Calu3 (cell line): ENCODE data around the gene APEH. TPM values are rescaled to one million over a fixed set of nuclear protein-coding genes. Genes with fewer than 3 reads are reported as not detected.

Experiments used
- BruUV-seq: library from RNA; stranded (reverse); fragments of 400-500 nt; replicated peaks from 2 replicates; lab custom pipeline; 2021; lab: Mats Ljungman, UMichigan
- CTCF ChIA-PET: fragments of 300-600 bp; sonication (Branson Sonifier 250); formaldehyde crosslinking; loops from one replicate; lab custom pipeline; 2022; ENCODE audit warnings: antibody characterized with exemption; lab: Charles Lee
- DNase-seq: peaks from one replicate; pipeline ENCODE4 v3.0.0; 2022
- H3K27ac Mint-ChIP-seq: one replicate; pipeline ENCODE4 v1.8.0; 2022; ENCODE audit warnings: mixed read lengths; ENCODE audit not compliant: unreplicated experiment
- H3K27me3 Mint-ChIP-seq: one replicate; pipeline ENCODE4 v1.8.0; 2022; ENCODE audit warnings: mixed read lengths; ENCODE audit not compliant: unreplicated experiment
- H3K36me3 Mint-ChIP-seq: one replicate; pipeline ENCODE4 v1.8.0; 2022; ENCODE audit warnings: mild to moderate bottlenecking, moderate library complexity, mixed read lengths; ENCODE audit not compliant: insufficient read depth, unreplicated experiment
- H3K4me1 Mint-ChIP-seq: one replicate; pipeline ENCODE4 v1.8.0; 2022; ENCODE audit warnings: mild to moderate bottlenecking, low read depth, mixed read lengths; ENCODE audit not compliant: unreplicated experiment
- H3K4me3 Mint-ChIP-seq: one replicate; pipeline ENCODE4 v1.8.0; 2022; ENCODE audit warnings: mild to moderate bottlenecking, low read depth, moderate library complexity, mixed read lengths; ENCODE audit not compliant: unreplicated experiment
- H3K9me3 Mint-ChIP-seq: one replicate; pipeline ENCODE4 v1.8.0; 2022; ENCODE audit warnings: low read depth, mixed read lengths; ENCODE audit not compliant: unreplicated experiment
- CTCF ChIP-seq: fragments of 200-600 bp; IDR thresholded peaks from one replicate; pipeline ENCODE4 v1.8.0; 2022; ENCODE audit warnings: antibody characterized with exemption; ENCODE audit not compliant: unreplicated experiment
- intact Hi-C: fragments of 100-400 bp; cut with micrococcal nuclease; formaldehyde crosslinking; loops from one replicate; pipeline ENCODE4 v1.10.0; 2022; ENCODE audit not compliant: unreplicated experiment
- total RNA-seq: library from RNA; stranded (reverse); gene quantifications from 2 replicates; pipeline ENCODE4 v1.2.3, GENCODE V29; 2022

Gene APEH
- total RNA-seq, 1 experiment from 2014 or later, result 187 TPM

- BruUV-seq, result no TSS peak
- H3K36me3 Mint-ChIP-seq, result peaks cover 19% of the 10 kb centered on the region
- H3K9me3 Mint-ChIP-seq, result no peaks in the 10 kb centered on the region
- no peak for DNase-seq
- intact Hi-C loops, result no loop called here
- H3K27ac Mint-ChIP-seq, result no peak overlapping the region
- no peak overlapping the region for H3K4me3 Mint-ChIP-seq
- H3K4me1 Mint-ChIP-seq, result no peaks in the 10 kb centered on the region
- H3K27me3 Mint-ChIP-seq, result no peaks in the 10 kb centered on the region
- no peak for TF ChIP-seq CTCF
- CTCF ChIA-PET, result no interaction called here
These were observed 37.3 kb downstream of the APEH start for GRCh38 chr3:49711489-49711888.

- DNase-seq, result no peak
- H3K27me3 Mint-ChIP-seq, result no peaks in the 10 kb centered on the region
- no TSS peak for BruUV-seq
- no peak overlapping the region for H3K27ac Mint-ChIP-seq
- TF ChIP-seq CTCF, result no peak
- H3K9me3 Mint-ChIP-seq, result no peaks in the 10 kb centered on the region
- intact Hi-C loops, result no loop called here
- no peaks in the 10 kb centered on the region for H3K4me1 Mint-ChIP-seq
- H3K4me3 Mint-ChIP-seq, result no peak overlapping the region
- H3K36me3 Mint-ChIP-seq, result peaks cover 19% of the 10 kb centered on the region
- CTCF ChIA-PET, result no interaction called here
These were observed 38.0 kb downstream of the APEH start for GRCh38 chr3:49712166-49712565.

- Mint-ChIP-seq H3K27ac (no peak overlapping the region), H3K36me3 (peaks cover 24% of the 10 kb centered on the region), H3K27me3 (no peaks in the 10 kb centered on the region), H3K4me3 (no peak overlapping the region), H3K4me1 (no peaks in the 10 kb centered on the region), H3K9me3 (no peaks in the 10 kb centered on the region)
- DNase-seq, result no peak
- no TSS peak for BruUV-seq
- TF ChIP-seq CTCF, result no peak
- CTCF ChIA-PET, result no interaction called here
- intact Hi-C loops, result no loop called here
These were observed 38.6 kb downstream of the APEH start for GRCh38 chr3:49712631-49713317.

GRCh38 chr3:49713336-49714105, 39.4 kb downstream of the APEH start:
- BruUV-seq, result no TSS peak
- intact Hi-C loops, result no loop called here
- H3K36me3 Mint-ChIP-seq, result peaks cover 29% of the 10 kb centered on the region
- no peak overlapping the region for H3K27ac Mint-ChIP-seq
- H3K27me3 Mint-ChIP-seq, result no peaks in the 10 kb centered on the region
- H3K9me3 Mint-ChIP-seq, result peaks cover 1% of the 10 kb centered on the region
- no peak for TF ChIP-seq CTCF
- no peak for DNase-seq
- peaks cover 3% of the 10 kb centered on the region for H3K4me1 Mint-ChIP-seq
- CTCF ChIA-PET, result no interaction called here
- H3K4me3 Mint-ChIP-seq, result no peak overlapping the region
